Cardiac atrium fibroblast (primary cell): ENCODE results near the gene VSIG10. TPM values are rescaled to one million over a fixed set of nuclear protein-coding genes. Genes with fewer than 3 reads are reported as not detected.

Experiments
- total RNA-seq: library from RNA; depleted of rRNA; stranded (reverse); fragments of >200 nt; gene quantifications from 2 replicates; pipeline ENCODE4 v1.2.3, GENCODE V29; 2015

Gene VSIG10, protein sequence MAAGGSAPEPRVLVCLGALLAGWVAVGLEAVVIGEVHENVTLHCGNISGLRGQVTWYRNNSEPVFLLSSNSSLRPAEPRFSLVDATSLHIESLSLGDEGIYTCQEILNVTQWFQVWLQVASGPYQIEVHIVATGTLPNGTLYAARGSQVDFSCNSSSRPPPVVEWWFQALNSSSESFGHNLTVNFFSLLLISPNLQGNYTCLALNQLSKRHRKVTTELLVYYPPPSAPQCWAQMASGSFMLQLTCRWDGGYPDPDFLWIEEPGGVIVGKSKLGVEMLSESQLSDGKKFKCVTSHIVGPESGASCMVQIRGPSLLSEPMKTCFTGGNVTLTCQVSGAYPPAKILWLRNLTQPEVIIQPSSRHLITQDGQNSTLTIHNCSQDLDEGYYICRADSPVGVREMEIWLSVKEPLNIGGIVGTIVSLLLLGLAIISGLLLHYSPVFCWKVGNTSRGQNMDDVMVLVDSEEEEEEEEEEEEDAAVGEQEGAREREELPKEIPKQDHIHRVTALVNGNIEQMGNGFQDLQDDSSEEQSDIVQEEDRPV
- 4.9 and 7.2 TPM in 2 replicates for total RNA-seq

DNA sequence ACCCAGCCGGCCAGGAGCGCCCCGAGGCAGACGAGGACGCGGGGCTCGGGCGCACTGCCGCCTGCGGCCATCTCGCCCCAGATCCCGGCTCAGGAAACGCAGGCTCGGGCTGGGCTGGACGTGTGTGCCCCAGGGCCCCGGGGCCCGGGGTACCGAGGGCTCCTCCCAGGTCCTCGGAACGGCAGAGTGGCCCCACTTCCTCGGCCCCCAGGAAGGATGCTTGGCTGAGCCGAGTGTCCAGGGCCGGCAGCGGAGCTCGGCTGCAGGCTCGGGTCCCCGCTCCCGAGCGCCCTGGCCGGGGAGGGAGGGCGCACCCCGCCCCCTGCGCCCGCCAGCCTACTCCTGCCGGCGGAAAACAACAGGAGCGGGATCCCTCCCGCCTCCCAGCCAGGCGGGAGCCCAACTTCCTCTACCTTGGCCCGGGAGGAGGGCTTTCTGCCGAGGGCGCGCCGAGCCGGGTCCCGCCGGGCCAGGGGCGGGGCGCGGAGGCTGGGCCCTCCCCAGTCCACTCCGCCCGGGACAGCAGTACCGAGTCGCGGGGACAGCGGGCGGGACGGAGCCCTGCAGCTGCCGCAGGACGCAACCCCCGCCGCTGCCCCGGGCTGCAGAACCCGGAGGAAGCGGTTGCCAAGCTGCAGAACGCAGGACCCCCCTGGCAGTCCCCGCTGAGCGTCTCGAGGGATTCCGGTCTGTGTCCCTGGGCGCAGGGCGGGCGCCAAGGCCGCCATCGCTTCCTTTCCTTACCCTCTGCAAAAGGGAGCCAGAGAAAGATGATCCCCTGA, at the start of gene VSIG10:
Gene VSIG10, minus strand, starts transcription at position 411 of the 782 bp plus-strand sequence. Its CDS starts 340 bp downstream, at position 71.

DNA sequence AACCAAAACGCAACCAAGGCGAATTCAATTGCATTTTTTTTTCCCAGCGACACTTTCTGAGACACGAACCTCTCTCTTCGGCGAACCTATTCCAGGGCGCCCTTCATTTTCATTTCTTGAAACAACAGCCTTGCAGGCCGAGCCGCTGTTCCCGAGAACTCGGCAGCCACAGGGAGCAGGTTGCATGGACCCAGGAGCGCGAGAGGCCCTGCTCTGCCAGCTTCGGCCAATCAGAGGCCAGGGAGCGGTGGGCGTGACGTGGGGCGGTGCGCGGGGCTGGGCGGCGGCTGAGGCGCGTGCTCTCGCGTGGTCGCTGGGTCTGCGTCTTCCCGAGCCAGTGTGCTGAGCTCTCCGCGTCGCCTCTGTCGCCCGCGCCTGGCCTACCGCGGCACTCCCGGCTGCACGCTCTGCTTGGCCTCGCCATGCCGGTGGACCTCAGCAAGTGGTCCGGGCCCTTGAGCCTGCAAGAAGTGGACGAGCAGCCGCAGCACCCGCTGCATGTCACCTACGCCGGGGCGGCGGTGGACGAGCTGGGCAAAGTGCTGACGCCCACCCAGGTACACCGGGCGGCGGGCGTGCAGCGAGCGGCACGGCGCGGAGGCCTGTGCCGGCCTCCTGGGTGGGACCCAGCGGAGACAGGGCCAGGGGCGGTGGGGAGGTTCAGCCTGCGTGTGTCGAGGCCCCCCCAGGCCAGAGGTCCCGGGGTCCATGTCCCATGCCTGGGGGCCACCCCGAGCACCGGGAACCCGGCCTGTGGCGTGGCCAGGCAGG, 32.2 kb upstream of the VSIG10 start, which contains the start of gene PEBP1:
Gene PEBP1, plus strand, starts transcription at position 337 of the 771 bp plus-strand sequence. Its CDS starts 86 bp downstream, at position 423.

DNA sequence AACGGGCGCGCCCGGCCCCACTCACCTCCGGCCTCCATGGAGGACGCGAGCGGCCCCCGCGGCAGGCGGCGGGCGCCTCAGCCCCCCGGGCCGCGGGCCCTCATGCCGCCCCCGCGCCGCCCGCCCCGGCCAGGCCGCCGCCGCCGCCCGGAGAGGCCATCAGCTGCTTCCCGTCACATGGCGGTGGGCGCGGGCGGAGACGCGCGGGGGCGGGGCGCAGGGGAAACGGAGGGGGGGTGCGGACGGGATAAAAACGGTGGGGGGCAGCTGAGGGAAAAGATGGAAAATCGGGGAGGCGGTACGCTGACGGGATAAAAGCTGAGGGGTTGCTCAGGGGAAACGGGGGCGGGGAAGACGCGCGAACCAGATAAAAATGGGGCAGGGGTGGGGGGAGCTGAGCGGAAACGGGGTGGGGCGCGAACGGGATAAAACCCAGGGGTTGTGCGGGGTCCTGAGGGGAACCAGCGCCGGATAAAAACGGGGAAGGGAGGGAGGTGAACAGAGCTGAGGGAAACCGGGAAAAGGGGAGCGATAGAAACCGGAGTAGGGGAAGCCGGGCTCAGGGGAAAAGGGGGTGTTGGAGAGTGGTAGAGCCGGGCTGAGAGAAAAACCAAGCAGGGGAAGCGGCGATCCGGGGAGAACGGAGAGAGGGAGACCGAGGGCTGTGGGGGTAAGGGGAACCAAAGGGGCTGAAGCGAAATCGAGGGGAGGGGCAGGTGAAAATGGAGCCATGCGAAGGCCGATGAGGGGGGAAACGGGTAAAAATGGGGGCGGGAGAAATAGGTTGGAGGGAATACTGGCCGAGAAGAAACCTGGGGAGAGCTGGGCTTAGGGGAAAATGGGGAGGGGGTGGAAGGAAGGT, 42.6 kb downstream of the VSIG10 start, which contains the start of gene WSB2:
Gene WSB2, minus strand, starts transcription at position 169 of the 862 bp plus-strand sequence. Its CDS starts 131 bp downstream, at position 38.

DNA sequence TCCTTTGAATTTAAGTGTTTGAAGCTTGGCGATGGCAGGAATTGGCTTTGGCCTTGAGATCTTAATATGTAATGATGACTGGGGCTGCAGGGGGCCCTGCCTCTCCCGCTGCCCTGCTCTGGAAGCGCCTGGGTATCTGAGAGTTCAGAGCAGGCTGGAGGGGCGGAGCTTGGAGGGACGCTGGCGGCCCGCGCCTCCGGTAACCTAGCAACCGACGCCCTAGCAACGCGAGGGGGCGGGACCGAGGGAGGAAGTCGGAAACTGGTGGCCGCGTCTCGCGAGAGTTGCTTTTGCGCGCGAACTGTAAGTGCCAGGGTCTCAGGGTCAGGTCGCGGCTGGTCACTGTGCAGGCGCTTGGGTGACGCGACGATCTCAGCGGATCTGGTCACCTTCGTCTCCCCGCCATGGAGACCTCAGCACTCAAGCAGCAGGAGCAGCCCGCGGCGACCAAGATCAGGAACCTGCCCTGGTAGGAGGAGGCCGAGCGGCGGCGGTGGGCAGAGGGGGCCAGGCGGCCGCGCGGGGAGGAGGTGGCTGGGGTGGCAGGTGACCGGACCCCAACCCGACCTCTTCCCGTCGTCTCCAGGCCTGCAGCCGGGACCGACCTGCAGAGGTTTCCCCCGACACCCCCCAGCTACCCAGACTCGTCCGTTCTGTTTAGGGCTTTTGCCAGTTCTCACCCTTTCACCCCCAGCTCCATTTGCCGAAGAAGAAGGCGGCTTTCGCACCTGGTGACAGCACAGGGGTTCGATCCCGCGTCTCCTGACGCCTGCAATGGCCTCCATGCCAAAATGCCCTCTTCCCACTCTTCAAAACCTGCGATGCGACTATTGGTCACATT, 87.2 kb downstream of the VSIG10 start, which contains the start of gene RFC5:
Gene RFC5, plus strand, starts transcription at position 280 of the 841 bp plus-strand sequence. Its CDS starts 125 bp downstream, at position 405.

Other genes starting within 250 kb of the VSIG10 start
- gene KSR2, start 135.0 kb downstream of the VSIG10 start, total RNA-seq: not detected in 2 replicates
- 10.4 and 13.9 TPM in 2 replicates for gene RFC5, start 87.3 kb downstream of the VSIG10 start, total RNA-seq
- 95.1 and 106 TPM in 2 replicates for gene WSB2, start 42.8 kb downstream of the VSIG10 start, total RNA-seq
- 155 and 189 TPM in 2 replicates for gene PEBP1, start 32.1 kb upstream of the VSIG10 start, total RNA-seq